HG03064 (cell line): ENCODE data around the gene MANF.

Source experiments
- ATAC-seq: cut with Tn5 transposase; IDR thresholded peaks from one replicate; pipeline ENCODE4 v1.9.1; 2021; ENCODE audit warnings: low read depth; ENCODE audit not compliant: unreplicated experiment

Gene MANF

DNA sequence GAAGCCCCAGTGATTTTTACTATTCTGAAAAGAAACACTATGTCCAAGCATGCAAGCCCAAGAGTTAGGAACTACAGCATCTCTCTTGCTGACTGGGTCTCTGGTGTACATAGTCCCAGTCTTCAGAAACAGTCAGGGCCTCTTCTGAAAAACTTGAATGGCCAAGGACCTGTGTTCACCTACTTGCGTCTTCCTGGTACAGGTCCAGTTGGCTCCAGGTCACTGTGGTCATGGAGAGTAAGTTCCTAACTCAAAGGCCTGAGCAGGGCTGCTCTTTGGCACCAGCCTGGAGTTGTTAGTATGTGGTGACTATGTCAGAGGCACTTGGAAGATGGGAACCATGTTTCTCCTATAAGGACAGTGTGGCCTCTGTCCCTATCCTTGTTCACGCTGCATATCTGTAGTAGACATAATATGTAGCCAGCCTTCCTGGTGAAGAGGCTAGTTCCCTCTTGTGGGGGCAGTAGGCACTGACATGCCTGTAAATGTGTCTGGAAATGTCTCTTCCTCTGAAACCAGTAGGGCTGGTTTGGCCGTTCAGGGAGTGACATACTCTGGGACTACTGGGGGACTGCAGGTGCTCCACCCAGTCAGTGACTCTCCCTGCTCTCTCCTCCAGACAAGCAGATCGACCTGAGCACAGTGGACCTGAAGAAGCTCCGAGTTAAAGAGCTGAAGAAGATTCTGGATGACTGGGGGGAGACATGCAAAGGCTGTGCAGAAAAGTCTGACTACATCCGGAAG, 3.4 kb downstream of the MANF start:
- no peak for ATAC-seq

DNA sequence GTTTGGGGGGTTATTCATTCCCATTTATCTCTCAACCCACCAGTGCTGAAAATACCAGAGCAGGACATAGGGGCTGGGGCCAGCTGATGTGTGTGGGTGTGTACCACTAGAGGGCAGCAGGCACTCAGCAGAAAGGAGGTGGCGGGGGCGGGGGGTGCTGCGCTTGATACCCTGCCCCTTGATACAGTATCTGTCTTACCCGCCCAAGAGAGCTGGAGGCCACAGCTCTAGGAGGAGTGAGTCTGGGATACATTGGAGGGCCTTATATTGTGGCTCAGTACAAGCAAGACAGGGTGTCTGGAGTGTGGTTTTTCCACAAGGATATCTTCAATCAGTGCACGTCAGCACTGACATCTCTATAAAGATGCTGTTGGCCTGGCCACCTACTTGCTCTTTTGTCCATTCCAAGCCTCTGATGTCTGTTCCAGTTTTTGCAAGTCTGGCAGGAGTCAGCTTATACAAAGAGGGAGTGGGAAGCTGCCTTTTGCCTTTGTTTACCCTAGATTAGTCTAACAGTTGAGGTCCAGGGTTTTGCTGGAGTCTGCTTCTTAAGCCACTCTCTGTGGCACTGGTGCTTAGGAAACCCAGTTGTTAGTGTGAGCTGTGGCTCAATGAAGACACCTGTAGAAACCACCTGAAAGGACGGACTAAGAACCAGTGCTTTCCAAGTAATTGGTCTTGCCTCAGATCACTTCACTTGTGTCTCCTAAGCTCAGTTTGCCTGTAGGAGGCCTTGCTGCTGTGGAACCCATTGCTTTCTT, 4.5 kb downstream of the MANF start:
- no peak for ATAC-seq

DNA sequence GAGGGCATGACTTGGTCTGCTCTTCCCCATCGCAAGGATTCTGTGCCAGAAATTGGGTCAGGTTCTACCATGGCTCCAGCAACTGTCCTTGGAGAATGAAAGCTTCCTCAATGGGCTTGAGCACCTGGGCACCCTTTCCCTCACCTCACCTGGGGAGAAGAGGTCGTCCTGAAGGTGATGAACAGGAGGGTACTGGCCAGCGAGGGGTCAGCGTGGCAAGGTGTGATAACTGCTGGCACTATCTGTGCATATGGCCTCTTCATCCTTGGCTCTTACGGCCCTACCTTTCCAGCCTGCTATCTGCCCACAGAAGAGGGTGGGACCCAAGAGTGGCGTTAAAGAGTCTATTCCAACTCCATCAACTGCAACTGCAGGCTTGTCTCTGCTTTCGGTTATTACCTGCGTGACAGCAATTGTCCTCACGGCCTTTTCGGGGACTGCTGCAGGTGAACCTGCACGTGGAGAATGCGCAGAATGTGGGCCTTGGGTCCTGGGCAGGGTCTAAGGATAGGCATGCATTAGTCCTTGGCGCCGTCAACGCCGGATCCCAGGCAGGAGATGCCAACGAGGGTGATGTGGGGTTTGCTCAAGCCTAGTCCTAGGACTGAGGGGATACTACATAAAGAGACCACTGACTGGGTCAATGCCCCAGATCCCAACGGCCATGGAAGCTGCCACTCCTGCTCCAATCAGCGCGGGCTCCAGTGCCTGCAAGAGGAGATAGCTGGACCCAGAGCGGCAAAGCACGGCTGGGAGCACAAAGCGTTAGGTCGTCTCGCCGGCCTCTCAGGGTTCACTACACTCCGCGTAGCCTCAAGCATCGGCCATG, 5.4 kb downstream of the MANF start:
- peak; percentile 0 for ATAC-seq

DNA sequence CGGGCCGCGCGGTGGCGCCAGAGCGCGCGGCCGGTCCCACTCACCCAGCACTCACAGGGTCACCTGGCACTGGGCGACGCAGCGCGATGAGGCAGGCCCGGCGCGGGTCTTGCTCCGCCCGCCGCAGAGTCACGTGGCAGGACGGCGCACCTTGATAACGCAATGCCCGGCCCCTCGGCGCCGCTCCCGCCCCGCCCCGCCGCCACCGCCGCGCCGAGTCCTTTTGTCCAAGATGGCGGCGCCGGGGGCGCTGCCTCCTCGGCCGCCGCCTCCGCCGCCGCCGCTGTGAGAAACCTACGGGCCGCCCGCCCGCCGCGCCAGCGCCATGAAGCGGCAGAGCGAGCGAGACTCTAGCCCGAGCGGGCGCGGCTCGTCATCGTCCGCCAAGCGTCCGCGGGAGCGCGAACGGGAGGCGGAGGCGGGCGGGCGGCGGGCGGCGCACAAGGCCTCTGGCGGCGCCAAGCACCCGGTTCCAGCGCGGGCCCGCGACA, 6.0 kb downstream of the MANF start, which contains the start of gene RBM15B:
Gene RBM15B, plus strand, starts transcription at position 211 of the 491 bp plus-strand sequence. Its CDS starts 115 bp downstream, at position 326.
- ATAC-seq = peak; percentile 85

DNA sequence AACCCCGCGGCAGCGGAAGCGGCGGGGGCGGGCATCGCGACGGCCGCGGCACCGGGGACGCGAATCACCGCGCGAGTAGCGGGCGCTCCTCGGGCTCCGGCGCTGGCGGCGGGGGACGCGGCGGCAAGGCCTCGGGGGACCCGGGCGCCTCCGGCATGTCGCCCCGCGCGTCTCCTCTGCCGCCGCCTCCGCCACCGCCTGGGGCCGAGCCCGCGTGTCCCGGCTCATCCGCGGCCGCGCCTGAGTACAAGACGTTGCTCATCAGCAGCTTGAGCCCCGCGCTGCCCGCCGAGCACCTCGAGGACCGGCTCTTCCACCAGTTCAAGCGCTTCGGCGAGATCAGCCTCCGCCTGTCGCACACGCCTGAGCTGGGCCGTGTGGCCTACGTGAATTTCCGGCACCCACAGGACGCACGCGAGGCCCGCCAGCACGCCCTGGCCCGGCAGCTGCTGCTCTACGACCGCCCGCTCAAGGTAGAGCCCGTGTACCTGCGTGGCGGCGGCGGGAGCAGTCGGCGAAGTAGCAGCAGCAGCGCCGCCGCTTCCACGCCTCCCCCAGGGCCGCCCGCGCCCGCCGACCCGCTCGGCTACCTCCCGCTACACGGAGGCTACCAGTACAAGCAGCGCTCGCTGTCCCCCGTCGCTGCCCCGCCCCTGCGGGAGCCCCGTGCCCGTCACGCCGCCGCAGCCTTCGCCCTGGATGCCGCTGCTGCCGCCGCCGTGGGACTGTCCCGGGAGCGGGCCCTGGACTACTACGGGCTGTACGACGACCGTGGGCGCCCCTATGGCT, 6.7 kb downstream of the MANF start:
- ATAC-seq = peak; percentile 10

DNA sequence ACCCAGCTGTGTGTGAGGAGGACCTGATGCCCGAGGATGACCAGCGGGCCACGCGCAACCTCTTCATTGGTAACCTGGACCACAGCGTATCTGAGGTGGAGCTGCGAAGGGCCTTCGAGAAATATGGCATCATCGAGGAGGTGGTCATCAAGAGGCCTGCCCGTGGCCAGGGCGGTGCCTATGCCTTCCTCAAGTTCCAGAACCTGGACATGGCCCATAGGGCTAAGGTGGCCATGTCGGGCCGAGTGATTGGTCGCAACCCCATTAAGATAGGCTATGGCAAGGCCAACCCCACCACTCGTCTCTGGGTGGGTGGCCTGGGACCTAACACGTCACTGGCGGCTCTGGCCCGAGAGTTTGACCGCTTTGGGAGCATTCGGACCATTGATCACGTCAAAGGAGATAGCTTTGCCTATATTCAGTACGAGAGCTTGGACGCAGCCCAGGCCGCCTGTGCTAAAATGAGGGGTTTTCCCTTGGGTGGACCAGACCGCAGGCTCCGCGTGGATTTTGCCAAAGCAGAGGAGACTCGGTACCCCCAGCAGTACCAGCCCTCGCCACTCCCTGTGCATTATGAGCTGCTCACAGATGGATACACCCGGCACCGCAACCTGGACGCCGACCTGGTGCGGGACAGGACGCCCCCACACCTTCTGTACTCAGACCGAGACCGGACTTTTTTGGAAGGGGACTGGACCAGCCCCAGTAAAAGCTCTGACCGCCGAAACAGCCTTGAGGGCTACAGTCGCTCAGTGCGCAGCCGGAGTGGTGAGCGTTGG, 7.5 kb downstream of the MANF start:
- no peak for ATAC-seq

DNA sequence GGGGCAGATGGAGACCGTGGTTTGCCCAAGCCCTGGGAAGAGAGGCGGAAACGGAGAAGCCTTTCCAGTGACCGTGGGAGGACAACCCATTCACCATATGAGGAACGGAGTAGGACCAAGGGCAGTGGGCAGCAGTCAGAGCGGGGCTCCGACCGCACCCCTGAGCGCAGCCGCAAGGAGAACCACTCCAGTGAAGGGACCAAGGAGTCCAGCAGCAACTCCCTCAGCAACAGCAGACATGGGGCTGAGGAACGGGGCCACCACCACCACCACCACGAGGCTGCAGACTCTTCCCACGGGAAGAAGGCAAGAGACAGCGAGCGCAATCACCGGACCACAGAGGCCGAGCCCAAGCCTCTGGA, 8.0 kb downstream of the MANF start:
- ATAC-seq = no peak

DNA sequence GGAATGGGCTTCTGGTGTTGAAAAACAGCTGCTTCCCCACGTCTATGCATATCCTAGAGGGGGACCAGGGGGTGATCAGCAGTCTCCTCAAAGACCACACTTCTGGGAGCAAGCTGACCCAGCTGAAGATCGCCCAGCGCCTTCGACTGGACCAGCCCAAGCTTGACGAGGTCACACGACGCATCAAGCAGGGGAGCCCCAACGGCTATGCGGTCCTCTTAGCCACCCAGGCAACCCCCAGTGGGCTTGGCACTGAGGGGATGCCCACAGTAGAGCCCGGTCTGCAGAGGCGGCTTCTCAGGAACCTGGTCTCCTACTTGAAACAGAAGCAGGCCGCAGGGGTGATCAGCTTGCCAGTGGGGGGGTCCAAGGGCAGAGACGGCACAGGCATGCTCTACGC, 8.5 kb downstream of the MANF start:
- no peak for ATAC-seq

DNA sequence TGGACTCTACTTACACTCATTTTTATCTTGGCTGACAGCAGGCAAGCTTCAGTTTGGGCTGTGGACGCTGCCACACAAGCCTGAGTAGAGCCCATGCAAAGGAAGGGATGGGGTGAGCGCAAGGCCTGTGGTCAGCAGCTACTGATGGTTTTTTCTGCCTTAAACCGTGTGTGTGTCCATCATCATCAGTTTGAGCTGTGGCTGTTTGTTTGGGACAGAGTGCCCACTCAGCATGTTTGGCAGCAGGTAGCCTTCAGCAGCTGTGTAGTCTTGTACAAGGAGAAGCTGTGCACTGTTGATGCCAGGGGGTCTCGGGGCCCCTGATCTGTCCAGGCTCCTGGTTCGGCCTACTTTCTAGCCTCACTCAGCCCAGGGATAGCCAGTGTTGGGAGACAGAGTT, 9.4 kb downstream of the MANF start:
- ATAC-seq = no peak

DNA sequence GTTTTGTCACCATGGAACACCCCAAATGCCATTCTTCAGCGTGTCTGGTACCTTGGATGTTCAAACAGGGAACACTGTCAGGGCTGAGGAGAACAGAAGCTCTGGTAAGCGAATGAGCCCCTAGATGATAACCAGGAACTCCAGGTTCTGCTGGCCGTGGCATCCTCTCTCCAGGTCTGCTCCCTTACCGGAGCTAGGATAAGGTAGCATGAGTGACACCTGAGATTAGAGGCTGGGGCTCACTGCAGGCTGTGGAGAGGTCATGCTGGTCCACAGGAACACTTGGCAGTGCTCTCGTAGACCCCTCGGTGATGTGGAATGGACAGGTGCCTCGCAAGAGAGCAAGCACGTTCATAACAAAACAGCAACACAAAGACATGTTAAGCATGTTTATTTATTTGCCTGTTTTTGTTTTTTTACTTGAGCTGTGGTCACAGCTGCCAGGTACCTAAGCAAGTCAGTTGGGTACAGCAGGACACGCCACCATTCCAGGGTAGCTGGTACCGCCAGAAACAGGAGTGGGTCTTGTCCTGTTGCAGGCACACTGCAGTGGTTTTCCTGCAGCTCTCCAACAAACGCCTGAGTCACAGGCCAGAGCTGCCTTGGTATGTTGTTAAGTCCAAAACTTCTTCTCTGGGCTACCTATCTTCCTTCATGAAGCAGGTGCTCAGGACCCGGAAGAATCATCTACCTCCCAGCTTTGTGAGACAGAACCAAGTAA, 10.6 kb downstream of the MANF start:
- ATAC-seq = no peak

DNA sequence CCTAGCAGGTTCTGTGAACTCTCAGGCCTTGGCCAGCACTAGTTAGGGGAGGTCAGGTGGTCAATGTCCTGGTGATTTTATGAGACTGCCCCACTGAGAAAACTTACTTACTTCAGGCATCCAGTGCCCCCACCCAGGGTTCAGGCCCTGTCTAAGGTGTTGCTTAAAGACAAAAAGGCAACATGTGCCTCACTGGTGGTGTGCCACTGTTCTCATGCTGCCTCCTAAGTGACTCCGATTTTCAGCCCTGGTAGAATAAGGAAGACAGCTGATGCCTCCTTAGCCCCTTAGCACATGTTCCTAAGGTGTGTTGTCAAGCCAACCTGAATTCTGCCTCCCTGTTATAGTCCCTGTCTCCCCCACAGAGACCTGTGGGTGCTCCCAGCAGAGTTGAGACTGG, 11.3 kb downstream of the MANF start:
- ATAC-seq = no peak

DNA sequence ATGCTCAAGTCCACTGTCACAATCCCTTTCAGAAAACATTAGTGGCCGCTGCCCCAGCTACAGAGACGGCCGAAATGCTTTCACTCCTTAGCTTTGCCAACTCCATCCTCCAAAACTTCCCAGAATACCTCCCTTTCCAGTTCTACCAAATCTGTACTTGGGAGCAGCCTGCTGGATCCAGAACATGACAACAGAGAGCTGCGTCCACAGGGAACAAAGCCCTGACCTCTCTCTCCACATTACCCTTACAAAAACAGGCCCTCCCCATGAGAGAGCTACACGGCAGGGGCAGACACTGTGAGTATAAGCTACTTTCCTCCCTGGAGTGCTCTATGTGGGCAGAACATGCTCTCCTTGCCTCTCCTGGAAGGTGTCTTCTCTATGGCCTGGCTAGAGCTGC, 12.3 kb downstream of the MANF start:
- no peak for ATAC-seq

DNA sequence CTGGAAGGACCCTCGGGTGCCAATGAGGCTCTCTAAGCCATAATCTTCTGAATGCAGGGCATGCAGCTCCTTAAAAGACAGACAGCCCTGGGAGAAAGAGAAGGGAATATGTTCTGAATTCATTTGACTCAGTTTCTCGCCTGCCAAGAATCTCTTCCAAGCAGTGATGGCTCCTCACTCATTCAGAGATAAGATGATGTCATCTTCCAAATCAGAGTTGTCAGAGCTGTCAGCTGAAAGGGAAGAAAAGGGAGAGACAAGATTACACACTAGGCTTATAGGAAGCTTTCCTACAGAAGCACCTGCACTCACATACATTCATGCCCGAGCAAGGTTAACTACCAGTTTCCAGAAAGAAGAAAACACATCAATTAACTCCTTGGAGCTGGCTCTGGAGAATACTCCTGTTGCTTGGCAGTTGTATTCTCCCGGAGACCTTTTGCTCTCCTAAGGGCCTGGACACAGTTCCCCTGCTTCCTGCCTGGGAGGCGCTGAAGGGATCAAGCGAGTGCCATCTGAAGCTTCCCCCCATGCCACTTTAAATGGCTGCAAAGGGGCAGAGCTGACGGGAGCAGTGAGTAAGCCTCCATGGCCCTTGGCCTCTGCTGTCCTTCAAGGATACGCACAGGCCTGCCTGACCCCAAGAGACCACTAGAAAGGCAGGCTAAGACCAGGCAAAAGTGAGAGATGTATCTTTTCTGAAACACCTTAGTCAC, 13.7 kb downstream of the MANF start:
- no peak for ATAC-seq

DNA sequence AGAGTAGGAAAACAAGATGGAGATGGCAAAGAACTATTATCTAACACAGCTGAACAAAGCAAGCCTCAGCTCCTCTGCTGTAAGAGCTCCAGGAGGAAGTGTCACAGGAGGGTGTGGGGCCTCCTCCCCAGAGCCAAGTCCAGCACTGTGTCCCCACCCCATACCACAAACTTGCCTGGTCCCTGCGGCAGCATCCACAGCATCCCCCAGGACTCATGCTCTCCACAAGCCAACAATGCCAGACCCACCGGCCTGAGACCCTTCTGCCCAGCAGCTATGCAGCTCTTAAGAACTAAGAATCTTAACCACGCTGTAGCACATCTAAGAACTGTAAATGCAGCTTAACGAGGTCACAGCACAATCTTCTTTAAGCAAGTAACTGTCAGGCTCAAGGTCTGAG, 15.1 kb downstream of the MANF start:
- no peak for ATAC-seq

DNA sequence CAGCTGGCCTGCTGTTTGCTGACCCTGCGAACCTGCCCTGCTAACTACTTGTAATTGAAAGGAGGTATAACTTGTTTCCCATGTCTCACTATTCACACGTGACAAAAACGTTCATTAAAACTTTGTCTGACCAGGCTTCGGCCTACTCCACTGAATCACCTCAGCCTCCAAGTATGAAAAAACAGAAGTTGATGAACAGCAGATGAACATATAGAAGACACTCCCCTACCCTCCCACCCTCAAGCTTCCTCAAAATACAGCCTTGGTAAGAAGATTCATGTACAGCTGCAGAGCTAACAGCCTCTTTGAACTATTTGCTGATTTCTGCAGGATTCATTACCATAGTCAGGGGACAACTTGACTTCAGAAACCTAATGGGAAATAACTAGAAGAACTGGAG, 16.6 kb downstream of the MANF start:
- ATAC-seq = no peak

DNA sequence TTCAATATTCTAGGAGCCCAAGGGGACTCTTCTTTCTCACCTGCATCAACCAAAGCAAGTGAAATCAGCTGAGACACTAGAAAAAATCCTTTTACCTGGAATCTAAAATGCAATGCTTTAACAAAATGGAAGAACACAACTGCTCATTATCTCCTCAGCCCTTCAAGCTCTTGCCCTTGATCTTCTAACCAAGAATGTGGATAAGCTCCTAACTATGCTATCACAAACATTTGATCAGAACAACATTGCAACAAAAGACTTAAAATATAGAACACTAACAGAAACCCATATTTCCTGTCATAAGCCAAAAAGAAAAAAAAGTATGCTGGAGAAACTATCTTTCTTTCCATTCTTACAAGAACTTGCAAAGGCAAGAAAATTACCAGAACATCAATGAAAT, 18.6 kb downstream of the MANF start:
- ATAC-seq = no peak

DNA sequence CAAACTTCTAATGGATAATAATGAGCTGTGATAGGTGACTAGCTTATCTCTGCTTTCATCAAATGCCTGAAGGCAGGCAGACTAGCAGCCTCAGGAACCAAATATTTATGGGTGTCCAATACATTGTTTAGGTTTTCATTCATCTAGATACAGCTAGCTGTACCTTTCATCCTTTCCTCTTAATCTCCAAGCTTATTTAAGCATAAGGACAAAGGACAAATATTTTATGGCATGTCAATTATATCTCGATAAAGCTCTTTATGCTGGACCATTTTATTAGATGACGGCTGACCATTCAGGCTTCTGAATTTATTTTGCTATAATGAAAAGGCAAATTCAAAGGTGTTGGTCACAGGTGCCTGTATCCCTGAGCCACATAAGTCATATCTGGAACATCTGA, 22.9 kb downstream of the MANF start:
- ATAC-seq = no peak

DNA sequence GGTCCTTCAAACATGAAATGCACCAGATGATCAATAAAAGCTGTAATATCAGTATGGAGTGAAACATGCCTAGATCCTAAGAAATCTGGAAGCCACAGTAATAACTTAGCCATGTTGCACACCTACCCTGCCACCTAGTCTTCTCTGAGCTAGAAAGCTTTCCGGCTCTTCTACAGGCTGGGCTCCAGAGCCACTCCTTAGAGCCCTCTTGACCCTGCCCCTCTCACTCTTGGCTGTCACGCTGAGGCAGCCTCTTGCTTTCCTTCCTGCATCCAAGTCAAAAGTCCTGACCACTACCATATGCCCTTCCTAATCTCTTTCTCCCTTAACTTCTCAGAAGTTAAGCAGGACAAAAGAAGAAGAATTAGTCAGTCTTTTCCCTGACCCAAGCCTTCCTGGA, 23.7 kb downstream of the MANF start:
- no peak for ATAC-seq
